ENCODE measurements around the gene TIE1. TPM values are rescaled to one million over a fixed set of nuclear protein-coding genes. Genes with fewer than 3 reads are reported as not detected.

The TIE1 gene
- total RNA-seq, 2 experiments from 2014 or later, result 0.45 TPM; not detected in 1

GRCh38 chr1:43277116-43277876 is 23.5 kb upstream of the TIE1 start:
- Mint-ChIP-seq H3K36me3 (ENCODE audit: low read depth) (peaks cover 8% of the 10 kb centered on the region), H3K27me3 (peaks cover 4% of the 10 kb centered on the region), H3K4me3 (no peak overlapping the region), H3K9me3 (peaks cover 9% of the 10 kb centered on the region), H3K27ac (no peak overlapping the region), H3K4me1 (peaks cover 17% of the 10 kb centered on the region)
- POLR2A ChIA-PET, result no interaction called here
- DNase-seq, result no peak
- CTCF ChIA-PET, result interaction anchor here (0.8 kb wide), 1 partner anchor 16 kb away, joined by 3 read pairs; no protein-coding TSS in a partner anchor

GRCh38 chr1:43279161-43279560 is 21.6 kb upstream of the TIE1 start:
- POLR2A ChIA-PET, result no interaction called here

GRCh38 chr1:43279666-43280065 is 21.1 kb upstream of the TIE1 start:
- ChIA-PET CTCF (interaction anchor here (0.7 kb wide), 1 partner anchor 21 kb away, joined by 3 read pairs; no protein-coding TSS in a partner anchor), POLR2A (no interaction called here)
- Mint-ChIP-seq H3K36me3 (ENCODE audit: low read depth) (peaks cover 3% of the 10 kb centered on the region), H3K4me1 (peaks cover 9% of the 10 kb centered on the region), H3K4me3 (no peak overlapping the region), H3K27me3 (peaks cover 4% of the 10 kb centered on the region), H3K9me3 (peaks cover 4% of the 10 kb centered on the region), H3K27ac (no peak overlapping the region)
- no peak for DNase-seq

More at GRCh38 chr1:43279161-43279560, 21.6 kb upstream of the TIE1 start:
- Mint-ChIP-seq H3K27ac (no peak overlapping the region), H3K9me3 (peaks cover 8% of the 10 kb centered on the region), H3K4me1 (peaks cover 14% of the 10 kb centered on the region), H3K4me3 (no peak overlapping the region), H3K27me3 (peaks cover 4% of the 10 kb centered on the region), H3K36me3 (ENCODE audit: low read depth) (peaks cover 8% of the 10 kb centered on the region)
- CTCF ChIA-PET, result no interaction called here
- DNase-seq, result no peak

- Mint-ChIP-seq H3K4me1 (no peaks in the 10 kb centered on the region), H3K27me3 (peaks cover 4% of the 10 kb centered on the region), H3K9me3 (no peaks in the 10 kb centered on the region), H3K4me3 (no peak overlapping the region), H3K27ac (no peak overlapping the region), H3K36me3 (ENCODE audit: low read depth) (no peaks in the 10 kb centered on the region)
- POLR2A ChIA-PET, result no interaction called here
- DNase-seq, result no peak
- CTCF ChIA-PET, result no interaction called here
Measured at GRCh38 chr1:43280692-43281091, 20.1 kb upstream of the TIE1 start.

GRCh38 chr1:43282220-43283195 is 18.3 kb upstream of the TIE1 start:
- Mint-ChIP-seq H3K27ac (no peak overlapping the region), H3K4me1 (no peaks in the 10 kb centered on the region), H3K27me3 (peaks cover 4% of the 10 kb centered on the region), H3K9me3 (no peaks in the 10 kb centered on the region), H3K4me3 (no peak overlapping the region), H3K36me3 (ENCODE audit: low read depth) (no peaks in the 10 kb centered on the region)
- no peak for DNase-seq
- POLR2A ChIA-PET, result no interaction called here
- CTCF ChIA-PET, result no interaction called here

- no peak for DNase-seq
- Mint-ChIP-seq H3K4me1 (no peaks in the 10 kb centered on the region), H3K9me3 (no peaks in the 10 kb centered on the region), H3K36me3 (ENCODE audit: low read depth) (no peaks in the 10 kb centered on the region), H3K27ac (no peak overlapping the region), H3K27me3 (peaks cover 8% of the 10 kb centered on the region), H3K4me3 (no peak overlapping the region)
- POLR2A ChIA-PET, result no interaction called here
- CTCF ChIA-PET, result no interaction called here
Measured at GRCh38 chr1:43284065-43284464, 16.7 kb upstream of the TIE1 start.

GRCh38 chr1:43284546-43285110 is 16.2 kb upstream of the TIE1 start:
- DNase-seq, result no peak
- no peaks in the 10 kb centered on the region for H3K4me1 Mint-ChIP-seq
- H3K27ac Mint-ChIP-seq, result no peak overlapping the region
- H3K27me3 Mint-ChIP-seq, result peaks cover 8% of the 10 kb centered on the region
- POLR2A ChIA-PET, result no interaction called here
- CTCF ChIA-PET, result no interaction called here
- H3K4me3 Mint-ChIP-seq, result no peak overlapping the region
- no peaks in the 10 kb centered on the region for H3K9me3 Mint-ChIP-seq
- H3K36me3 Mint-ChIP-seq (ENCODE audit: low read depth), result no peaks in the 10 kb centered on the region

GRCh38 chr1:43285269-43285990 is 15.4 kb upstream of the TIE1 start, which contains the start of gene C1orf210:
C1orf210 (minus strand) TSS chr1:43285581; CDS start chr1:43283270, 2,311 bp downstream.
- H3K36me3 Mint-ChIP-seq (ENCODE audit: low read depth), result no peaks in the 10 kb centered on the region
- H3K9me3 Mint-ChIP-seq, result no peaks in the 10 kb centered on the region
- ChIA-PET POLR2A (no interaction called here), CTCF (no interaction called here)
- no peak within 1 kb of the TSS for H3K4me3 Mint-ChIP-seq
- H3K27me3 Mint-ChIP-seq, result peaks cover 8% of the 10 kb centered on the region
- H3K4me1 Mint-ChIP-seq, result no peaks in the 10 kb centered on the region
- H3K27ac Mint-ChIP-seq, result no peak within 1 kb of the TSS
- DNase-seq, result no peak

- ChIA-PET POLR2A (no interaction called here), CTCF (no interaction called here)
- peaks cover 8% of the 10 kb centered on the region for H3K27me3 Mint-ChIP-seq
- H3K36me3 Mint-ChIP-seq (ENCODE audit: low read depth), result no peaks in the 10 kb centered on the region
- H3K9me3 Mint-ChIP-seq, result no peaks in the 10 kb centered on the region
- no peak overlapping the region for H3K27ac Mint-ChIP-seq
- no peak for DNase-seq
- H3K4me3 Mint-ChIP-seq, result no peak overlapping the region
- no peaks in the 10 kb centered on the region for H3K4me1 Mint-ChIP-seq
Measured at GRCh38 chr1:43286115-43286514, 14.7 kb upstream of the TIE1 start.

GRCh38 chr1:43286533-43286932 is 14.2 kb upstream of the TIE1 start:
- no peak for DNase-seq
- Mint-ChIP-seq H3K4me3 (no peak overlapping the region), H3K27ac (no peak overlapping the region), H3K36me3 (ENCODE audit: low read depth) (no peaks in the 10 kb centered on the region), H3K27me3 (peaks cover 8% of the 10 kb centered on the region), H3K9me3 (no peaks in the 10 kb centered on the region), H3K4me1 (no peaks in the 10 kb centered on the region)
- POLR2A ChIA-PET, result no interaction called here
- CTCF ChIA-PET, result no interaction called here

- Mint-ChIP-seq H3K9me3 (no peaks in the 10 kb centered on the region), H3K36me3 (ENCODE audit: low read depth) (no peaks in the 10 kb centered on the region), H3K4me3 (no peak overlapping the region), H3K27me3 (peaks cover 8% of the 10 kb centered on the region), H3K4me1 (no peaks in the 10 kb centered on the region), H3K27ac (no peak overlapping the region)
- DNase-seq, result no peak
- ChIA-PET POLR2A (no interaction called here), CTCF (no interaction called here)
Measured at GRCh38 chr1:43288058-43288784, 12.6 kb upstream of the TIE1 start.

Data from activated CD4-positive, alpha-beta memory T cell treated with anti-CD3 and anti-CD28 coated beads, Interleukin-2, amount 10 ng/mL, durations not matched to agents 7 days and 5 days (primary cell).